ENCODE measurements around the gene EIF2B4.

DNA sequence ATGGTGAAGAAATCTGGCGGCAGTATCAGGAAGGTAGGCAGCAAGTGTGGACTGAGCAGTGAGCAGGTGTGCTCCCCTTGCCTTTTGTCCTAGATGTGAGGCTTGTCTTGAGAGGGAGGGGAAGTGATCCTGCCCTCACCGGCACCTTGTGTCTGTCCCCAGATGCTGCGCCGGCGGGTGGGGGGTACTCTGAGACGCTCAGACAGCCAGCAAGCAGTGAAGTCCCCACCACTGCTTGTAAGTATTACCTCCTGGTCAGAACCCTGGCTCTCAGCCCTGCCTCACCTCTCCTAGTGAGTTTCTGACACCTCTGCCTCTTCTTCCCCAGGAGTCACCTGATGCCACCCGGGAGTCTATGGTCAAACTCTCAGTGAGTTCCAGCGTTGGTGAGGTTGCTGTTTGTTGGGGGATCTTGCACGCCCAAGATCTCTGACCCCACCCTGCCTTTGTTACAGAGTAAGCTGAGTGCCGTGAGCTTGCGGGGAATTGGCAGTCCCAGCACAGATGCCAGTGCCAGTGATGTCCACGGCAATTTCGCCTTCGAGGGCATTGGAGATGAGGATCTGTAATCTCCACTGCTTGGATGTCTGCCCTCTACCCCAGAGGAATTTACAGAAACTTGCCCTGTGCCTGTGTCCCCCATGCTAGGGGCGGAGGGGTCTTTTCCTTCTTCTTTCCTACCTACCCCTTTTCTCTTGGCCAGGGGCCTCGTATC is 6.2 kb upstream of the EIF2B4 start:
- TF ChIP-seq PHF8 (conservative IDR thresholded peaks at IDR 0.05; ENCODE audit: low read depth, low read length): no peak
- no peak for TF ChIP-seq SP1 (IDR thresholded peaks at IDR 0.05; ENCODE audit: low read depth, low read length)
- TF ChIP-seq POLR2AphosphoS5 (IDR thresholded peaks at IDR 0.05; ENCODE audit: low read depth, low read length): no peak; the same call in 1 of the 2 replicates
